ENCODE data around the gene XYLT1. TPM values are rescaled to one million over a fixed set of nuclear protein-coding genes. Genes with fewer than 3 reads are reported as not detected.

XYLT1 gene
- polyA plus RNA-seq, 1 donor from 2014 or later, result 3.3 TPM

- Histone ChIP-seq H3K9me3 (ENCODE audit: low read length) (no peaks in the 10 kb centered on the region), H3K27ac (ENCODE audit: low read length) (no peak overlapping the region), H3K27me3 (ENCODE audit: insufficient read depth, low read depth, low read length) (no peaks in the 10 kb centered on the region), H3F3A (ENCODE audit: insufficient read depth, low read length, poor library complexity, severe bottlenecking) (no peaks in the 10 kb centered on the region), H4K20me1 (ENCODE audit: insufficient read depth) (no peaks in the 10 kb centered on the region), H3K9ac (ENCODE audit: low read length) (no peak overlapping the region), H3K79me2 (replicated peaks; ENCODE audit: insufficient read depth, low read length) (no peaks in the 10 kb centered on the region), H3K36me3 (ENCODE audit: insufficient read depth, low read length) (no peaks in the 10 kb centered on the region), H2AFZ (ENCODE audit: low read depth, low read length) (no peak overlapping the region), H3K9me2 (ENCODE audit: insufficient read depth, low read length) (no peaks in the 10 kb centered on the region), H3K4me3 (ENCODE audit: low read length) (no peak overlapping the region), H3K4me2 (ENCODE audit: low read length) (no peak overlapping the region)
- TF ChIP-seq TAF1 (IDR thresholded peaks at IDR 0.05; ENCODE audit: low read depth) (no peak), POLR2AphosphoS5 (IDR thresholded peaks at IDR 0.05) (no peak), EZH2 (IDR thresholded peaks at IDR 0.05; ENCODE audit: borderline replicate concordance, insufficient read depth, low read length, poor library complexity, severe bottlenecking) (no peak), SMC3 (conservative IDR thresholded peaks at IDR 0.05; ENCODE audit: poor library complexity) (no peak), REST (IDR thresholded peaks at IDR 0.05; ENCODE audit: borderline replicate concordance) (no peak), MXI1 (conservative IDR thresholded peaks at IDR 0.05; ENCODE audit: poor library complexity, severe bottlenecking) (no peak), EP300 (conservative IDR thresholded peaks at IDR 0.05; ENCODE audit: poor library complexity, severe bottlenecking) (no peak), RAD21 (conservative IDR thresholded peaks at IDR 0.05) (no peak)
- TF ChIP-seq, protein P1, sequence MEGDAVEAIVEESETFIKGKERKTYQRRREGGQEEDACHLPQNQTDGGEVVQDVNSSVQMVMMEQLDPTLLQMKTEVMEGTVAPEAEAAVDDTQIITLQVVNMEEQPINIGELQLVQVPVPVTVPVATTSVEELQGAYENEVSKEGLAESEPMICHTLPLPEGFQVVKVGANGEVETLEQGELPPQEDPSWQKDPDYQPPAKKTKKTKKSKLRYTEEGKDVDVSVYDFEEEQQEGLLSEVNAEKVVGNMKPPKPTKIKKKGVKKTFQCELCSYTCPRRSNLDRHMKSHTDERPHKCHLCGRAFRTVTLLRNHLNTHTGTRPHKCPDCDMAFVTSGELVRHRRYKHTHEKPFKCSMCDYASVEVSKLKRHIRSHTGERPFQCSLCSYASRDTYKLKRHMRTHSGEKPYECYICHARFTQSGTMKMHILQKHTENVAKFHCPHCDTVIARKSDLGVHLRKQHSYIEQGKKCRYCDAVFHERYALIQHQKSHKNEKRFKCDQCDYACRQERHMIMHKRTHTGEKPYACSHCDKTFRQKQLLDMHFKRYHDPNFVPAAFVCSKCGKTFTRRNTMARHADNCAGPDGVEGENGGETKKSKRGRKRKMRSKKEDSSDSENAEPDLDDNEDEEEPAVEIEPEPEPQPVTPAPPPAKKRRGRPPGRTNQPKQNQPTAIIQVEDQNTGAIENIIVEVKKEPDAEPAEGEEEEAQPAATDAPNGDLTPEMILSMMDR (IDR thresholded peaks at IDR 0.05; ENCODE audit: poor library complexity, severe bottlenecking), result no peak
Measured at GRCh38 chr16:17358846-17359245, 111.9 kb downstream of the XYLT1 start.

DNA sequence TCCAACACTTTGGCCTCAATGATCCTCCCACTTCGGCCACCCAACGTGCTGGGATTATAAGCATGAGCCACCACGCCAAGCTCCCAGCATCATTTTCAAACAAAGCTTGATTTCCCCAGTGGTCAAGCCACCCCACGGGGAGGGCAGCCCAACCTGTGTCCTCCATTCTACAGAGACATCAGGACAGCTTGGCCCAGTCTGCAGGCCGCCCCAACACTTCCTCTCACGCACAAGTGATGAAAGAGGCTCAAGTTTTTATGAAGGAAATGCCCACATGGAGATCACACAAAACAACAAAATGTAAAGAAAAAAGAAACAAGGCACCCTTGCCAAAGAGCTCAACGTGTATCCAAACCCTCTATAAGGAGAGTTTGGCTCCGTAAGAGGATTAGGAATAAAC lies 112.4 kb downstream of the XYLT1 start:
- Histone ChIP-seq H3K79me2 (replicated peaks; ENCODE audit: insufficient read depth, low read length) (no peaks in the 10 kb centered on the region), H3K36me3 (ENCODE audit: insufficient read depth, low read length) (no peaks in the 10 kb centered on the region), H3K27me3 (ENCODE audit: insufficient read depth, low read depth, low read length) (no peaks in the 10 kb centered on the region), H3K9me2 (ENCODE audit: insufficient read depth, low read length) (no peaks in the 10 kb centered on the region), H4K20me1 (ENCODE audit: insufficient read depth) (no peaks in the 10 kb centered on the region), H3K4me3 (ENCODE audit: low read length) (no peak overlapping the region), H3F3A (ENCODE audit: insufficient read depth, low read length, poor library complexity, severe bottlenecking) (no peaks in the 10 kb centered on the region), H2AFZ (ENCODE audit: low read depth, low read length) (no peak overlapping the region), H3K27ac (ENCODE audit: low read length) (no peak overlapping the region), H3K9me3 (ENCODE audit: low read length) (no peaks in the 10 kb centered on the region), H3K9ac (ENCODE audit: low read length) (no peak overlapping the region), H3K4me2 (ENCODE audit: low read length) (no peak overlapping the region)
- TF ChIP-seq TAF1 (IDR thresholded peaks at IDR 0.05; ENCODE audit: low read depth), result no peak
- no peak for TF ChIP-seq REST (IDR thresholded peaks at IDR 0.05; ENCODE audit: borderline replicate concordance)
- no peak for TF ChIP-seq EZH2 (IDR thresholded peaks at IDR 0.05; ENCODE audit: borderline replicate concordance, insufficient read depth, low read length, poor library complexity, severe bottlenecking)
- no peak for TF ChIP-seq MXI1 (conservative IDR thresholded peaks at IDR 0.05; ENCODE audit: poor library complexity, severe bottlenecking)
- no peak for TF ChIP-seq EP300 (conservative IDR thresholded peaks at IDR 0.05; ENCODE audit: poor library complexity, severe bottlenecking)
- no peak for TF ChIP-seq SMC3 (conservative IDR thresholded peaks at IDR 0.05; ENCODE audit: poor library complexity)
- TF ChIP-seq, protein P1 (IDR thresholded peaks at IDR 0.05; ENCODE audit: poor library complexity, severe bottlenecking), result no peak
- TF ChIP-seq RAD21 (conservative IDR thresholded peaks at IDR 0.05), result no peak
- no peak for TF ChIP-seq POLR2AphosphoS5 (IDR thresholded peaks at IDR 0.05)
